A673 (cell line): Measurements from ENCODE around the gene PLEKHA8.

ENCODE experiments used
- EZH2 ChIP-seq: fragments of 200-600 bp; sonication (generic); IDR thresholded peaks from 2 replicates; pipeline ENCODE4 v1.6.1; 2017; ENCODE audit warnings: borderline replicate concordance, low read depth, mild to moderate bottlenecking, mixed read lengths, antibody characterized with exemption, low read length; ENCODE audit not compliant: poor library complexity, severe bottlenecking
- TF ChIP-seq, protein P1 (sequence below): fragments of 300-800, 200-600 bp; sonication (generic); conservative IDR thresholded peaks from 2 replicates; pipeline ENCODE4 v1.5.1; 2017; ENCODE audit warnings: low read depth, mild to moderate bottlenecking, antibody characterized with exemption, low read length, moderate library complexity, mixed read lengths

DNA sequence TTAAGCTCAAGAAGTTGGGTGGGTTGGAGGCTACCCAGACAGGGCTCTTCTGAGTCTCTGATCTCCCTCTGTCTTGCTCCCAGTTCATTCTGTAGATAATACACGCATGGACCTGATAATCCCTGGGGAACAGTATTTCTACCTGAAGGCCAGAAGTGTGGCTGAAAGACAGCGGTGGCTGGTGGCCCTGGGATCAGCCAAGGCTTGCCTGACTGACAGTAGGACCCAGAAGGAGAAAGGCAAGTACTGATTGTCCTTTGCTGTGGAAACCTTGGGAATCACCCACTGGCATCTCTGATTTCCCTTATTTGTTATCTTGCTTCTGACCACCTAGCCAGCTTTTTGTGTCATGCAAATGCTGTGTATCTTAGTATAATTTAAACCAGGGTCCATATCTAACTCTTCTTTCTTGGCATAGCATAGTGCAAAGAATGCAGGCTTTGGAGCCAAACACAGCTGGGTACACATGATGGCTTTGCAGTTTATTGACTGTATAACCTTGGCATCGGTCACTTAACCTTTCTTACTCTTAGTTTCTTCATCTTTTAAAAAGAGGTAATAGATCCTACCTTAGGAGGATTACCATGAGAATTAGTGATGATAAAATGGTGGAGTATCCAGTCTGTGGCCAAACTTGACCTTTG lies 18.0 kb downstream of the PLEKHA8 start:
- TF ChIP-seq, protein P1, sequence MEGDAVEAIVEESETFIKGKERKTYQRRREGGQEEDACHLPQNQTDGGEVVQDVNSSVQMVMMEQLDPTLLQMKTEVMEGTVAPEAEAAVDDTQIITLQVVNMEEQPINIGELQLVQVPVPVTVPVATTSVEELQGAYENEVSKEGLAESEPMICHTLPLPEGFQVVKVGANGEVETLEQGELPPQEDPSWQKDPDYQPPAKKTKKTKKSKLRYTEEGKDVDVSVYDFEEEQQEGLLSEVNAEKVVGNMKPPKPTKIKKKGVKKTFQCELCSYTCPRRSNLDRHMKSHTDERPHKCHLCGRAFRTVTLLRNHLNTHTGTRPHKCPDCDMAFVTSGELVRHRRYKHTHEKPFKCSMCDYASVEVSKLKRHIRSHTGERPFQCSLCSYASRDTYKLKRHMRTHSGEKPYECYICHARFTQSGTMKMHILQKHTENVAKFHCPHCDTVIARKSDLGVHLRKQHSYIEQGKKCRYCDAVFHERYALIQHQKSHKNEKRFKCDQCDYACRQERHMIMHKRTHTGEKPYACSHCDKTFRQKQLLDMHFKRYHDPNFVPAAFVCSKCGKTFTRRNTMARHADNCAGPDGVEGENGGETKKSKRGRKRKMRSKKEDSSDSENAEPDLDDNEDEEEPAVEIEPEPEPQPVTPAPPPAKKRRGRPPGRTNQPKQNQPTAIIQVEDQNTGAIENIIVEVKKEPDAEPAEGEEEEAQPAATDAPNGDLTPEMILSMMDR: no peak
- no peak for TF ChIP-seq EZH2
